Right ventricle myocardium superior (tissue), 1 donor: ENCODE results near the gene SRF. TPM values are rescaled to one million over a fixed set of nuclear protein-coding genes. Genes with fewer than 3 reads are reported as not detected.

ENCODE experiments used
- ATAC-seq: fragments of 200-7000 bp; cut with Tn5 transposase; one replicate; pipeline ENCODE4 v1.9.1; 2020; ENCODE audit warnings: mild to moderate bottlenecking; ENCODE audit not compliant: poor library complexity
- DNase-seq: peaks from one replicate; pipeline ENCODE4 v3.0.0-alpha.2; 2020
- intact Hi-C: fragments of 100-400 bp; cut with DNase I; formaldehyde crosslinking; loops from one replicate; pipeline ENCODE4 v1.11.2; 2022
- total RNA-seq: library from RNA; stranded (reverse); fragmentation: NEBNext Ultra II Directional; extraction: Animal tissue kit (Norgen Biotek cat#: 25700); gene quantifications from one replicate; pipeline ENCODE4 v1.2.1, GENCODE V29; 2021
- donor health status: DM: no; HTN: yes; CAD: no; lungs with severe emphysema.

The SRF gene
- total RNA-seq, 1 donor from 2014 or later = 65.3 TPM

DNA sequence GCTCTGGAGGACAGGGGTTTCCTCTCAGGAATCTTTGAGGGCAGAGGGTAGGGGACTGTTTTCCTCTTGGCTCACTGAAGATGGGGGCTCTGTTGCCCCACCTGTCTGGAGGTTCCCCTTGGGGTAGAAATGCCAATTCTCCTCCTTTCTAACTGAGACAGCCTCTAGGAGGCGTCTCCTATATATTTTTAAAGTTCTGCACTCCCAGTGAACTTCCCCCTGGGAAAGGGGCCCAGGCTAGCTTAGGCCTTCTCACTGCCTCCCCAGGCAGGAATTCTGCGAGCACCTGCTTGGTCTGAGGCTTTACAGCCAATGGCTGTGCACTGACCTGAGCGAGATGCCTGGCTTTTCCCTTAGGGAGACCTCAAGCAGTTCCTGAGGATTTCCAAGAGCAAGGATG is 24.8 kb upstream of the SRF start:
- ATAC-seq (no peak), DNase-seq (no peak)
- intact Hi-C loops = no loop called here

DNA sequence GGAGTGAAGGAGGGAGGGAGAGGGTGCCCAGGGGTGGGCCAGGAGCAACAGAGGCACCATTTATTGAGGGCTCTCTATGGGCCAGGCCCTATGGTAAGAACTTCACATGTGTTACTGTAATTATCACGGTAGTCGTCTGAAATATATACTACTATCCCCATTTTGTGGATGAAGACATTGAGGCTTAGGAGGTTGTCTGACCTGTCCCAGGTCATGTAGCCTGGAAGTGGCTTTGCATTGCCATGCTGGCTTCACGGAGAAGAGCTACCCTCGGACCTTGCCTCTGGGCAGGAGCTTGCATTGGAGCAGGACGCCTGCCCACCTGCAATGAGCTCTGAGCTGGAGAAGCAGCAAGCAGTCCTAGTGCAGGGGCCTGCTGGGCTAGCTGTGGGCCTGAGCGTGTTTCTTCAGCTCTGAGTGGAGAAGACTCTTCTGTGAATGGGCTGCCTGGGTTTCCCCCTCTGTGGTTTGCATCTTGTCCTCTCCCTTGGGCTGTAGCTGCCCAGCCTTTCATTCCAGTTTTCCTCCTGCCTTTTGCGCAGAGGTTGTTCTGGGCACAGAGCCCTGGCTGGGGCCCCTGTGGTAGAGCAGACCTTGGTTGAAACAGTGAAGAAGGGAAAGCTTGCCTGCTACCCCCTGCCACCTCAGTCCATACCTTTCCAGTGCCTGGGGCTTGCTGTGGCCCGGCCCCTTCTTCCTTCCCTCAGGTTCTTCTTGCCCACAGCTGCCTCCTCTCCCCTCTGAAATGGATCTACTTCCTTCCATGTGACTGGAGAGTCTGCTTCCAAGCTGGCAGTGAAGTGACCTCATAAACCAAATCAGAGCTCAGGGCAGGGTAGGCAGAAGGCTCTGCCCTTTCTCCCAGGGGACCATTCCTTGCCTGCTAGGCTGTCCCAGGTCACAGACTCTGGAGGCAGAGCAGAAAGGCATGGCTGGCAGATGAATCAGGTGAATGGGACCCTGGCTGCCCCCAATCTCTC is 24.1 kb upstream of the SRF start:
- no peak for ATAC-seq
- DNase-seq = no peak
- intact Hi-C loops = no loop called here

DNA sequence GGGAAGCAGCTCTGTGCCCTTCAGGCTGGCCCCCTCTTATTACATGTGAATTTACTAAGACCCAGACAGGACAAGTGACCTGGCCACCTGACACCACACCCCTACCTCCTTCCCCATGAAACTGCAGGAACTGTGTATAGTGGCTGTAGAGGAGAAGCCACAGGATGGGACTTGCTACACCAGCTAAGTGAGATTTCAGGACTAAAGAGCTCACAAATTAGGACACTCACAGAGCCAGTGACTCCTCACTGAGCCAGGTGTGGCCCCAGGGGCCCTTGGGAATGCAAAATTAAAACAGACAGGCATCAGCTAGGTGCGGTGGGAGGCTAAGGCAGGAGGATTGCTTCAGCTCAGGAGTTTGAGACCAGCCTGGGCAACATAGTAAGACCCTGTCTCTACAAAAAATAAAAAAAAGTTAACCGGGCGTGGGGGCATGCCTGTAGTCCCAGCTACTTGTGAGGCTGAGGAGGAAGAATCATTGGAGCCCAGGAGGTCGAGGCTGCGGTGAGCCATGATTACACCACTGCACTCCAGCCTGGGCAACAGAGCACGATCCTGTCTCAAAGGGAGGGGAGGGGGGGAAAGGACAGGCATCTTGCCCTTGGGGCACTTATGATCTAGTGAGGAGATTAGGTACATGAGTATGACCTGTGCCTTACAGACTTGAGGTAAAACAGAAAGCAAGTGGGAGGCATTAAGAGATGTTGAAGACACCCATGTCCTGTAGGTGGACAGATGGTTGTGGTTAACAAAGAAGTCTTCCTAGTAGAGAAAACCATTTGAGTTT is 23.2 kb upstream of the SRF start:
- ATAC-seq (no peak), DNase-seq (no peak)
- intact Hi-C loops = no loop called here

DNA sequence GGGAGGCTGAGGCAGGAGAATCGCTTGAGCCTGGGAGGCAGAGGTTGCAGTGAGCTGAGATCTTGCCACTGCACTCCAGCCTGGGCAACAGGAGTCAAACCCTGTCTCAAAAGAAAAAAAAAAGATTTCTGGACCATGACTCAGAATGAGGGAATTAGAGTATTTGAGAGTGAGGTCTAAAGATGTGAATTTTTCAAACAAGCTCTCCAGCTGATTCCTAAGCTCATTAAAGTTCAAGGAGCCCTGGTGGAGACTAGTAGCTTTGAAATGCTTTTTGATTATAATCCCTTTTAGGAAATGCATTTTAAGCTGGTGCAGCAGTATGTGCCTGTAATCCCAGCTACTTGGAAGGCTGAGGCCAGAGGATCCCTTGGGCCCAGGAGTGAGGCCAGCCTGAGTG is 21.8 kb upstream of the SRF start:
- intact Hi-C loops = no loop called here
- ATAC-seq (no peak), DNase-seq (no peak)

DNA sequence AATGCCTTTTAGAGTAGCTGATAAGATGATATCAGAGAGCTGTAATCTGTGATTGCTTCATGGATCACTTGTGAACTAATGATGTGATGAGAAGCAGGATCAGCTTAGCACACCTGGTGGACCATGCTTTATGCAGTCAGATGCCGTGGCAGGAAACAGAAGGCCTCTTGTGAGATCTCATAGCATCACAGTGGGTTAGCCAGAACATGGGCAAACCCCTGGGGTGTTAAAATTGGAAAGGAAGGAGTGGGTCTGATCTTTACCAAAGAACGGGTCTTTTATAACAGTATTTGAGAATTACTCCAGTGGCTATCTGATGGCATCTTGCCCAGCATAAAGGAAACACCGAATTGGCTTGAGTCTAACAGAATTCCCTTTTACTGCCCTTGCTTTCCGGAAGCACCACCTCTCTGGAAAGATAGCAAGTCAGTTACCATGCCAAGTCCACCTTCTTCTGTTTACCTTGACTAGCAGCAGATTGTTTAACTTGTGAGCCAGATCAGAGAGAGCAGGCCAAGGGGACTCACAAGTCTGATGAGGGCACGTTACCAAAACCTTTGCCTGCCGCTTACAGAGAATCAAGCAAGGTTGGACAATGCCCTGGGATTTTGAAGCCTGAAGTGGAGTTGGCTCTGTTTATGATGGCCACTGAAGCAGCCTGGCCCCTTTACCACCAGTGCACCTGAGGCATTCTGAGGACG is 20.9 kb upstream of the SRF start:
- DNase-seq = no peak
- ATAC-seq = no peak
- intact Hi-C loops = no loop called here

DNA sequence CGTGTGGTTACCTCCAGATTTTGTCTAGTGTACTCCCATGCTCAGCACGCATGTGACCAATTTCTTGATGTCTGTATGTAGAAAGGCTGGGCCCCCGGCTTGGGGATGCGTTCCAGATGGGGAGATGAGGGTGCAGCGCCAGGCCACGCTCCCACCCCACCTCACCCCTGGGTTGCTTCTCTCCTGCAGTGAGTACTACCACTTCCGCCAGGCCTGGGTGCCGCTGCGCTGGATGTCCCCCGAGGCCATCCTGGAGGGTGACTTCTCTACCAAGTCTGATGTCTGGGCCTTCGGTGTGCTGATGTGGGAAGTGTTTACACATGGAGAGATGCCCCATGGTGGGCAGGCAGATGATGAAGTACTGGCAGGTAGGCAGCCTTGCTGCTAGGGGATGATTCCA is 11.5 kb upstream of the SRF start:
- intact Hi-C loops = no loop called here
- ATAC-seq (no peak), DNase-seq (no peak)

DNA sequence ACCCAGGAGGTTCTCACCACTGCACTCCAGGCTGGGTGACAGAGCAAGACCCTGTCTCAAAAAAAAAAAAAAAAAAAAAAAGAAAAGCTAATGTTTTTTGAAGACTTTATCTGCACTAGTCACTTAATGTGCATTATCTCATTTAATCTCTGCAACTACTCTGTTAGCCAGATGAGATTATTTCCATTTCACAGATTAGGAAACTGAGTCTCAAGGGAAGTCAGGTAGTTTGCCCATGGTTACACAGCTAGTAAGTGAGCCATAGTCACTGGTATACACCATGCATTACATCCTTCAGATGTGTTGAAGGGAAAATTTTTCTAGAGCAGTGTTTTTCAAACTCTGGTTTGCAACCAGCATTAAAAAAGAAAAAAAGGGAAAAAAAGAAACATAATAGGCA is 7.2 kb upstream of the SRF start:
- intact Hi-C loops = no loop called here
- ATAC-seq (no peak), DNase-seq (no peak)

DNA sequence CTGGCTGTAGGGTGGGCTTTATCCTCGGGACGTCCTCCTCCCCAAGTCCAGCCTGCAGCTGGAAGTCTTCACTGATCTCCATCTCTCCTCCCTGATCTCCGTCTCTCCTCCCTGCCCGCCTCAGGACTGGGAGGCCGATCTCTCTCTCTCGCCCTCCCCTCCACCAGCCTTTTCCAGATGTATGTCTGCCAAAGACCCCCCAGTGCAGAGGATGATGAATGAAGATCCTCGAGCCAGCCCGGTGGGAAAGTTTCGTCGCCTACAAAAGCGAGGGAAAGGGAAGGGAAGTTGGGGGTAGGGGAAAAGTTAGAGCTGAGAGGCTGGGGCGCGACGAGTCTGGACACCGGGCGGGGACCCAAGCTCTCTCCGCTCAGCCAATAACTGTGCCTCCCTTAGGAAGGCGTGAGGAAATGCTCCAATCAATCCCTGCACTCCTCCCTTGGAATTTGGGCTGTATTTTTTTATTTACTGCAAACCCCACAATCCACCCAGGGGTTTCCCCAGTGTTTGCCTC is 595 bp upstream of the SRF start:
- intact Hi-C loops = no loop called here
- ATAC-seq = peak; percentile 58
- peak; percentile 87 for DNase-seq

DNA sequence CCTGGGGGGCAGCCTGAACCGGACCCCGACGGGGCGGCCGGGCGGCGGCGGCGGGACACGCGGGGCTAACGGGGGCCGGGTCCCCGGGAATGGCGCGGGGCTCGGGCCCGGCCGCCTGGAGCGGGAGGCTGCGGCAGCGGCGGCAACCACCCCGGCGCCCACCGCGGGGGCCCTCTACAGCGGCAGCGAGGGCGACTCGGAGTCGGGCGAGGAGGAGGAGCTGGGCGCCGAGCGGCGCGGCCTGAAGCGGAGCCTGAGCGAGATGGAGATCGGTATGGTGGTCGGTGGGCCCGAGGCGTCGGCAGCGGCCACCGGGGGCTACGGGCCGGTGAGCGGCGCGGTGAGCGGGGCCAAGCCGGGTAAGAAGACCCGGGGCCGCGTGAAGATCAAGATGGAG is 636 bp downstream of the SRF start:
- intact Hi-C loops = no loop called here
- ATAC-seq (no peak), DNase-seq (peak; percentile 61)

DNA sequence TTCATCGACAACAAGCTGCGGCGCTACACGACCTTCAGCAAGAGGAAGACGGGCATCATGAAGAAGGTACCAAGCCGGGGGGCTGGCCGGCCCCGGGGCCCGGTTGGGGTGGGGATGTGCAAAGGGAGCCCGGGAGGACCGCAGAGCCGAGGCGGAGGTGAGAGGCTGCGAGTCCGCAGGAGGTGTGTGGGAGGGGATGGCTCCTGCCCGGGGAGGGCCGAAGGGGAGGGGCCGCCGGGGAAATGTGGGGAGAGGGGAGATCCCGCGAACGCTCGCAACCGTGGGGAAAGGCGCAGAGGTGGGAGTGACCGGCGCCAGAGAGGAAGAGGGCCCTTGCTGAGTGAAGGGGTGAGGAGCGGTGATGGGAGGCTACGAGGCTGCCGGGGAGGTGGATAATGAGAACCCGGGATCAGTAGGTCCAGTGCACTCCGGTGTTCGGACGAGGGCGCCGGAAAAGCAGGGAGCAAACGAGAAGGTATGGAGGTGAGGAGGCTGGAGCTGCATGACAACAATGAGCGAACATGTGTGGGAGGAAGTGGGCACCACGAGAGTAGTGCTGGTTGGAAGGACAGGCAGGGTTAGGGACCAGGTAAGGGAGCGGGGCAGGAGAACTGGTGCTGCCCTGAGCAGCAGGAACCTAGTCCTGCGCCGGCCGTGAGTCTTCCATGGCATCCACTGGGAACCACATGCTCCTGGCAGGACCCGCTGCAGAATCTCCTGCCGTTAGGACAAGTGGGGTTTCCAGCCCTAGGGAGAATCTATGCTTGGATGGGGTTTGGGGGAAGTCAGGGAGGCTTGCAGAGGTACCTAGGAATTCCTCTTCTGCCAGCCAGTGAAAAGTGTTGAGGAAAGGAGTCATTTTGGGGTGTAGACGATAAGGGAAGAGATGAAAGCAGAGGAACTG is 1.3 kb downstream of the SRF start:
- DNase-seq = no peak
- intact Hi-C loops = no loop called here
- ATAC-seq = no peak

DNA sequence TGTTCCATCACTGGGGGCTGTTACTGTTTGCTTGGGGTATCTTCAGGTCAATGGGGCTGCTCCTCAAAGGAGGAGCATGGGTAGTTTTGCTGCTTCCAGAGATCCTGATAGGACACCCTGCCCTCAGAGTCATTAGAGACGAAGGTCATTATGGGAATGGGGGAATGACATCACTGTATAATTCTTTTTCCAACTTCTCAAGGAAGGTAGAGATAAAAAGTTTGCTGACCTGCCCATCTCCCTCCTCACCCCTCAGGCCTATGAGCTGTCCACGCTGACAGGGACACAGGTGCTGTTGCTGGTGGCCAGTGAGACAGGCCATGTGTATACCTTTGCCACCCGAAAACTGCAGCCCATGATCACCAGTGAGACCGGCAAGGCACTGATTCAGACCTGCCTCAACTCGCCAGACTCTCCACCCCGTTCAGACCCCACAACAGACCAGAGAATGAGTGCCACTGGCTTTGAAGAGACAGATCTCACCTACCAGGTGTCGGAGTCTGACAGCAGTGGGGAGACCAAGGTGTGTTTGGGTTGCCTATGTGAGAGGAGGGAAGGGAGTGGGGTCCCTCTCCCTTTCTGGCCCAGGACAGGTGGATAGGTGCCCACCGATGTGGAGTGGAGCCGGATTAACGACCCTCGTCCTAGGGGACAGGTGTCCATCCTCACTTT is 2.7 kb downstream of the SRF start:
- intact Hi-C loops = no loop called here
- DNase-seq (no peak), ATAC-seq (no peak)

DNA sequence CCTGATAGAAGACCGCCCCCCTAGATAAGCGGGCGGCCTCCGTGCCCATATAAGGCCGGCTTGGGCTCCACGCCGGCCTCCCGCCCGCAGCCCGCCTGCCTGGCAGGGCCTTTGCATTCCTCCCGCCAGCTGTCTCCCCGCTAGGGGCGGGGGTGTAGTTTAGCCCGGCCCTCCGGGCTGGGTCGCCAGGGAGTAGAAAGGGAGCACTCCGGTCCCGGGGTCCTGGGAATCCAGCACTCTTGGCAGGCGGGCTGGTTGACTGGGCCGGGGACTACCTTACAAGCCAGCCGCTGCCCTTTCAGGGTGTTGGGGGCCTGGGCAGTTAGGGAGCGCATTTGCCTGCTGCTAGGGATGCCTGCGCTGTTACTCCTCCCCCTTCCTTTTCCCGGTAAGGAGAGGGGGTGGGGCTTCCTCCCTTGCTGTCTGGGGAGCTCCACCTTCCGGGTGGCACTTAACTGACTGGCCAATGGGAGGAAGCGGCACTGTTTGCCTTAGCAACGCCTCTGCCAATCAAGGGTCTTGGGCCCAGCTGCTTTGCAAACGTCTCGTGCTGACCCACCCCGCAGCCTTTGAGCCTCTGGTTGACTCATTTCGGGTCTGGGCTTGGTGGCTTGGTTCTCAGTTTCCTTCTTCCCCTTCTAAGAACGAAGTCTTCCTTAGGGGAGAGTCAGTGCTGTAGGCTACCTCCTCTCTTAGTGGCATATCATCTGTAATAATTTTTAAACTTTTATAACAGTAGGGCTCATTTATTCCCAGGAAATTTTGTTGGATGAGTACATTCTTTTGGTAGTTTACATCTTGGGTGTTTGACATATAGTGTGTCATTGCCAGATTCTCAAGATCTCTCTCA is 3.4 kb downstream of the SRF start:
- intact Hi-C loops = no loop called here
- ATAC-seq = peak; percentile 79
- peak; percentile 96 for DNase-seq

DNA sequence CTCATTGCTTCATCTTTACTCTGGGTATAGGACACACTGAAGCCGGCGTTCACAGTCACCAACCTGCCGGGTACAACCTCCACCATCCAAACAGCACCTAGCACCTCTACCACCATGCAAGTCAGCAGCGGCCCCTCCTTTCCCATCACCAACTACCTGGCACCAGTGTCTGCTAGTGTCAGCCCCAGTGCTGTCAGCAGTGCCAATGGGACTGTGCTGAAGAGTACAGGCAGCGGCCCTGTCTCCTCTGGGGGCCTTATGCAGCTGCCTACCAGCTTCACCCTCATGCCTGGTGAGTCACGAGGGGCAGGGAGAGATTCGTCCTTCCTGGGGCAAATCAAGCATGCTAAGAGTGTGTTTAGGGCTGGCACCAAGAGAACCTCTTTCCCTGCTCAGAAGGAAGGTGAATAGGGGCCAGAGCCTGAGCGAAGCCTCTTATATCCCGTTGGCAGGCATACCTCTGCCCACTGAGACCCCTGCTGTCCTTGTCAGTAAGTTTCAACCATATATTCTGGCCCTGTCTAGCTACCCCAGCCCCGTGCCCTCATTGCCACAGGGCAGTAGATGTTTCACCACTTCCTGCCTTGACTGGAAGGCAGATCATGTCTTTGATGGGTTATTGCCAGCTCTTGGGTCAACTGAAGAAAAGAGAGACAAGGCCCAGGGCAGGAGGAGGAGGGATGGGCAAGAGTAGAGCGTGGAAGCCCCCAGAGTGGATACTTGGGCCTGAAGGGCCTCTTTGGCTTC is 4.8 kb downstream of the SRF start:
- intact Hi-C loops = no loop called here
- no peak for DNase-seq
- no peak for ATAC-seq

DNA sequence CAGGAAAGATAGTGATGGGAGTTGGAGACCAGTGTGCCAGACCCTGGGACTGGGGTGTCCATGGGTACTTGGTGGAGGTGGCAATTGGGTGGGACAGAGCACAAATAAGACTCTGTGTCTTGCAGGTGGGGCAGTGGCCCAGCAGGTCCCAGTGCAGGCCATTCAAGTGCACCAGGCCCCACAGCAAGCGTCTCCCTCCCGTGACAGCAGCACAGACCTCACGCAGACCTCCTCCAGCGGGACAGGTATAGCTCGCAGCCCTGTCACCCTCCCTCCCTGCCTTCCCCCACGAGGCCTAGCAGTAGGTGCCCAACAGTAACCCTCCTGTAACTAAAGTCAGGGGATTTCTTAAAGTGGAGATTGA is 5.3 kb downstream of the SRF start:
- DNase-seq = no peak
- ATAC-seq = no peak
- intact Hi-C loops = no loop called here

DNA sequence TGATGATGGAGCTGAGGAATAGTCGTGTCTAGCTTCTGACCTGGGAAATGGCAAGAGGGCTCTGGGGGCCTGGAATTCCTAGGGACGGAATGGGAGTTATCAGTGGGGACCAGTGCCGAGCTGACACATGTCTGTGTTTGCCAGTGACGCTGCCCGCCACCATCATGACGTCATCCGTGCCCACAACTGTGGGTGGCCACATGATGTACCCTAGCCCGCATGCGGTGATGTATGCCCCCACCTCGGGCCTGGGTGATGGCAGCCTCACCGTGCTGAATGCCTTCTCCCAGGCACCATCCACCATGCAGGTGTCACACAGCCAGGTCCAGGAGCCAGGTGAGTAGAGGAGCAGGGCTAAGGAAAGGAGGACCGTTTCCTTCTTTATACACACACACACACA is 7.1 kb downstream of the SRF start:
- intact Hi-C loops = no loop called here
- no peak for DNase-seq

More for the DNA sequence above, 7.1 kb downstream of the SRF start:
- no peak for ATAC-seq
